IPS-NIHi7 (cell line): ENCODE measurements around the gene FAM114A2.
"Not testable (repeated sequence)": the region's sequence is repeated elsewhere in the genome, so short reads cannot be mapped to it uniquely, and the experiment has no call there.

Source experiments
- DNase-seq: peaks from one replicate; pipeline ENCODE4 v3.0.0; 2012; ENCODE audit warnings: mixed read lengths; ENCODE audit errors: extremely low spot score

Gene FAM114A2

DNA sequence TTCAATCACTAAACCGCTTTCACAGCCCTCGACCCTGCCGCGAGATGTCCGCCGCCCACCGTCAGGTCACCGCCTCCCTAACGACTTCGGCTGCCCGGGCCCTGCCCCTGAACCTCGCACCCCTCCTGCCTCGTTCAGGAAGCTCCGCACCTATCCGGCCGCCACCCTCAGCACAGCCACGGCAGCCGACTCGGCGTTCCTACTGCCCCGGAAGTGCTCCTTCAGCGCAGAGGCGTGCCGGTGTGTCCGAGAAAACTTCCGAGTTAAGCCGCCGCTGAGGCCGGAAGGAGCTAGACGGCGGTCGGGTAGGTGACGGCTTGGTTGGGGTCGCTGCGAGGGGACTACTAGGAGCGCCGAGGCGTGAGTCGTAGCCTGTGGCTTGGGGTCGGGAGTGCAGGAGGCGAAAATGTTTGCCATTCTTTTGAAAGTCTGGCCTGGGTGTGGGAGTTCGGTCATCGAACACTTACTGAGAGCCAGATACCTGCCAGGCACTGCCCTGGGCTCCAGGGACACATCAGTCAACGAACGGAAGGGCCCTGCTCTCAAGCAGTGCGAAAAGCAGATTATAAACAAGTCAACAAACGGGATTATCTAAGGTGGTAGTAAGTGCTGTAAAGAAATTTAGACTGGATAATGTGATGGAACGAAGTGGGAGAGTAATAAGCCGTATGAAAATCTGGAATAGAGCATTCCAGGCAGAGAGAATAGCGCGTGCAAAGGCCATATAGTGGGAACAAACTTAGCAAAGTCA is at the start of gene FAM114A2, which contains the start of gene MFAP3:
FAM114A2 (minus strand) TSS at position 204 of the 751 bp plus-strand sequence. CDS start 3,957 bp downstream, outside the sequence.
MFAP3 (plus strand) TSS at position 261 of the 751 bp plus-strand sequence. CDS start 10,756 bp downstream, outside the sequence.
- peak; percentile 98 for DNase-seq

- DNase-seq: no peak
These were observed 48.5 kb upstream of the FAM114A2 start for GRCh38 chr5:154087260-154087659.

- no peak for DNase-seq
These were observed 47.9 kb upstream of the FAM114A2 start for GRCh38 chr5:154086641-154087040.

DNA sequence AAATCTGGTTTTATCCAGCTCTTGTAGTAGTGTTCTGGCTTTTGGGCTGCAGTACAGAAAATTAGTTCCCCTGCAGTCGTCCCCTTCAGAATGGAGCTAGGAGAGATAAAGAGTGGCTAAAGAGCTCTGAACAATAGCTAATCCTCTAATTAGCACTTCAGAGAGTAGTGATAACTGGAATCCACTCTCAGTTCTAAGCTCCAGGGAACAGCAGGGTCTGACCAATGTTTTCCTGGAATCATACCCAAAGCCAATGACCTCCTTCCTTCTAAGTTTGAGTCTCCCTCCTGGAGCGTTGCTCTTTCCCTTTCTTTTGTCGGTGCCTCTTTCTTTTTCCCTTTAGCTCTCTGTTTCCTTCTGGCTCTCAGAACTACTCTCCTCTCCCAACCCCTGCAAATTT is 47.4 kb upstream of the FAM114A2 start:
- DNase-seq: no peak

DNA sequence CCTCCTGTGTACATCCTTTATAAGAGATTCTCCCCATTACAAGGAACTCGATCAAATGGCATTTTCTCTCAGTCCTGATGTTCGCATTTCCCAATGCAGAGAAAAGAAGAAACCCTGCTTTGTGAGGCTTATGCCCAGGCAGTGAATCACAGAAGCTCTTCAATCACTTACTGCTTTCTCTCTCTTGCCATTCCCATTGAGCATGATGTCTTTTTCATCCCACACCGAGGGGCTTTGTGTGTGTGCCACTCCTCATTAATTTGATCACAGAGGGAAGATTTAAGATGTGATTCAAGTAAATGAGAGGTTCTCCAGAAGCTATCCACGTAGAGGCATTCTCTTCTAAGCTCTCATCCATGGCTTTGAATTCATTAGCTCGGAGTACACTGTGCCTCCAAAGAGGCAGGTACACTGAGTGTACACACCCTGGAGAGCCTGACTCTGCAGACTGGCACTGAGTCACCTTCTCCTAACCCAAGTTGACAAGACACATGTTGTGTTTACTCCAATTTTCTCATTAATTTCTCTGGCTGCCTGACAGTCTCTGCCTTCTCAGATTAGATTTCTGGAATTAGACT is 45.4 kb upstream of the FAM114A2 start:
- no peak for DNase-seq

DNA sequence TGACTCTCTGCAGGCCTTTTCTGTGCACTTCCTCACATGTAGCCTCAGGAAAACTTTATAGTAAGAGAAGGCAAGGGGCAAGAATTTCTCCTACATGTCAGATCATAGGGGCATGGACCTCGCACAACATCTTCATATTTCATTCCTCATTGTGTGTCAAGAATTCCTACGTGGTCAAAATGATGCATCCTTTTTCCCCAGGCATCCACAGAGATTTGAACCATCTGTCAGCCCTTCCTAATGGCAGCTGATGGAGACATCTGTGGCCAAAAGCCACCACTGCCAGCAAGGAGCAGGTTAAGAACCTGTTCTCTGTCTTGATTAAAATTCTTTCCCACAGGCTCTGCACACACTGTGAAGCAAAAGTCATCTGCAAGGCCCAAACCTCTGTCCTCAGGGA is 42.5 kb upstream of the FAM114A2 start:
- no peak for DNase-seq

- no peak for DNase-seq
These were observed 39.6 kb upstream of the FAM114A2 start for GRCh38 chr5:154078272-154078671.

GRCh38 chr5:154077696-154078095 is 39.0 kb upstream of the FAM114A2 start:
- DNase-seq: no peak

DNA sequence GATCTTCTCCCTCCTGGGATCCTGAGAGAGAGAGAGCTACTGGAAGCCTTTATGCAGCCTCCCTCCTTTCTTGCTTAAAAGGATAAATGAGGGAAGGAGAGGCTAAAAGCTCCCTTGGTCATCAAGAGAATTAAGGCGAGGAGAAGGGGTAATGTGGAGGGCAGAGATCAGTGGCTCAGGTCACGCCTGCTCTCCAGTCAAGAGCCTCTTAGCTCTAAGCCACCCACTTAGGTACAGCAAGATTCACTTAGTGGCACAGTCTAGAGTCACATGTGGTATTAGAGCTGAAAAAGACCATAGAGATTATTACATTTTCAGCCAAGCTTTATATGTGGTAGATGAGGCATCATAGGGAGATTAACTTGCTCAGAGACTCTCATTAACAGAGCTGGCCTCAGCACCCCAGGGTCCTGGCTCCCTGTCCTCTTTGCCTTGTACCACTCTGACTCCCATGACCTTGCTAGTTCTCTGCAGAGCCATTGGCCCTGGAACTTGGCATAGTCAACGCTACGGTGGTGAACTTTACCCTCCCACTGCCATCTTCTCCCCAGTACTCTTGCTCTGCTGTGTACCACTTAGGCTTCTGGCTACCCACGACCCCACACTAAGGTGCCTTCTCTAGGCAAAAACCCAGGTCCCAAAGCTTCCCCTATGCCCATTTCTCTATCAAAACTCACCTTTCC is 37.7 kb upstream of the FAM114A2 start:
- no peak for DNase-seq

GRCh38 chr5:154072414-154073171 is 33.9 kb upstream of the FAM114A2 start:
- peak; percentile 89 for DNase-seq

DNA sequence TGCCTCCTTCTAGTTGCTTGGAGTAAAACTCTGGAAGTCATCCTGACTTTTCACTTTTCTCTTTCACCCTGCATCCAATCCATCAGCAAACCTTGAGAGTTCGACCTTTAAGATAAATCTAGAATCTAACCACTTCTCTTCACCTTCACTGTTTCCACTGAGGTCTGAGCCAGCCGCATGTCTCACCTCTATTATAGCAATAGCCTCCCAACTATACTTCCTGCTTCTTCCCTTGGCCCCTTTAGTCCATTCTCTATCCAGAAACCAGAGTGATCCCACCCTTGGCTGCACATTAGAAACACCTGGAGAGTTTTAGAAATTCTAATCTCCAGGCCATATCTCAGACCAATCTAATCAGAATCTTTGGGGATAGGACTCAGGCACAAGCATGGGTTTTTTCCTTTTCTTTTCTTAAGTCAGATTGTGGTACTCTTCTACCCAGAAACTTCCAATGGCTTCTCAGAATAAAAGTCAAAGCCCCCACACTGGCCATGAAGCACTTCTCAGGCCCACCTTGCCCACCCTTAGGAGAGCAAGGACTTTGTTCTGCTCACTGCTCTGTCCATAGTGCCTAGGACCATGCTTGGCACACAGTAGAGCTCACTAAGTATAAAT is 33.2 kb upstream of the FAM114A2 start:
- no peak for DNase-seq

DNA sequence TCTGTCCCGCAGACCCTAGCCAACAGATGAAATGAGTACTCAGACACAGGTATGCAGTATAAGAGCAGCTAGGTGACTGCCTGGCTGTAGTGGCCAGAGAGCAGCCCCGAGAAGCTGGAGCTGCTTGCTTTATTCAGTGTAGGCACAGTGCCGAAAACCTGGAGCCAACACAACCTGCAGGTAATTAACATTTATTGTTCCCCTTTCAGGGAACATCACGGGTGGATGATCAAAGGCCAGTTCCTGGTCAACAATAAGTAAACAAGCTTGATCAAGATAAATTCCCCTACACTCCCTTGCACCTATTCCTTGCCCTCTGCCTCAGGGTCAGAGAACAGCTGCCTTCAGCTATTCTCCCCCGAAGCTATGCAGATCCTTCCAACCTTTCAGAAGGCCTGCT is 31.1 kb upstream of the FAM114A2 start:
- DNase-seq: not testable (repeated sequence)

- no peak for DNase-seq
These were observed 27.3 kb upstream of the FAM114A2 start for GRCh38 chr5:154065971-154066370.

DNA sequence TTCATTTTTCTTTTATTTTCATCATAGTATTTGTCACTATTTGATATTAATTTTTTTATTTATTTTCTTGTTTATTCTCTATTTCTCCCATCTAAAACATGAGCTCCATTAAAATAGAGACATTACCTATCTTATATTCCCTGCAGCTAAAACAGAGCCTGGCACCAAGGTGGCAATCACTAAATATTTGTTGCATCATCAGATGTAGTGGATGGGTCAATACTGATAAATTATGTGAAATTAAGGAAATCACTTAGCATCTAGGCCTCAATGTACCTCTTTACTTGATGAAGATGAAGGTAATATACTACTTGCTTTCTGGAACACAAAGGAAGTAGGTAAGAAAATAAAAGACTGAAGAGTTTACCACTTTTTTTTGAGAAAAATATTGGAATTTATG is 24.7 kb upstream of the FAM114A2 start:
- DNase-seq: no peak

GRCh38 chr5:154060606-154061005 is 21.9 kb upstream of the FAM114A2 start:
- no peak for DNase-seq

DNA sequence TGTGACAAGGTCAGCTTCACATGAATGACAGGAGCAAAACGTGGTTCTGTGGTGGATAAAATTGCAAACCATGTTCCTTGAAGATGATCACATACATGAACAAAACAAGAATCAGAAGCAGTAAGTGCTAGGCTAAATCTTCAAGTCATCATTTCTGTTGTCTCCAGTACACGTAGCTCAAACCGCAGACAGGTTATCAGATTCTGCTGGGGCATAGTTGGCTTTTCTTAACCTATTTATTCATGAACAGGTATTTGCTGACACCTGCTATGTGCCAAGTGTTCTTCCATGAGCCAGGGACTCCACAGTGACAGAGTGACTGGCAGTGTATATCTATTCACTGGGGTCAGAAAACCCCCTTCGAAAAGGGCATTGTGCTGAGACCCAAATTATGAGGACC is 20.9 kb upstream of the FAM114A2 start:
- DNase-seq: no peak

- DNase-seq: no peak
These were observed 20.3 kb upstream of the FAM114A2 start for GRCh38 chr5:154059039-154059430.

DNA sequence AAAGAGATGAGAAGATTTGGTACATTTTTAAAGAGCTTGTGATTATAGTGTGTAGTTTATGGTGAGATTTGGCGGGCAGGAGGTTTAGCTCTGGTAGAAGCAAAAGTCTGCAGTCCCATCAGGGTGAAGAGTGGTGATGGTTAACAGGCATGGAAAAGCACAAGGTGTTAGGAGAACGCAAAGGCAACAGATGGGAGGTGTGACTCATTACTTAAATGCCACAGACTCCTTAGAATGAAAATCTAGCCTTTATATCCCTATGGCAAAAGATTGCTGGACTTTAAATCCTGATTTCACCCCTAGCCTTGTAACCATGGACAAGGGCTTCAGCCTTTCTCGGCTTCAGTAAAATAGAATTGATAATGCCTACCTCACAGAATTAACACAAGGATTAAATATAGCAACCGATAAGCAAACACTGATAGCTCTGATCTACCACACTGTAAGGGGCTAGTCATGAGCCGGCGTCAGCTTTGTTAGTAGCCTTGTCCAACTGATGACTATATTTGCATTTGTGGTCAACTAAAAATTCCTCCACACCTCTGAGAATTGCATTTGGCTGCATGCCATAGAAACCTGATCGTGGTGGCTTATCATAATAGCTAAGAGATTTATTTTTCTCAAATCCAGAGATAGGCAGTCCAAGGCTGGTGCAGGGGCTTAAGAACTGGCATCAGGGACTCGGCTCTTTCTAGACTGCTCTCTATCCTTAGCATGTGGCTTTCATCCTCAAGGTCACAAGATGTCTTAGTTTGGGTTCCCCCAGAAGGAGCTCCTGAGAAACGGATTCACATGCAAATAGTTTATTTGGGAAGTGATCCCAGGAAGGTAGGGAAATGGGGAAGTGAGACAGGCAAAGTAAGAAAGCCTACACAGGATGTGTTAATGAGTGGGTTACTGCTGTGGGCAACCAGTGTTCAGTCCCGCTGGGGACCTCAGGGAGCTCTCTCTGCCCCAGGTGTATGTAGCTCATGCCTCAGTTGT is 19.6 kb upstream of the FAM114A2 start:
- DNase-seq: no peak

- no peak for DNase-seq
These were observed 16.5 kb upstream of the FAM114A2 start for GRCh38 chr5:154055201-154055600.

- DNase-seq: no peak
These were observed 14.8 kb upstream of the FAM114A2 start for GRCh38 chr5:154053468-154053867.
